RWPE2 (cell line): Measurements from ENCODE around the gene B4GALT7.
"Not testable (repeated sequence)": the region's sequence is repeated elsewhere in the genome, so short reads cannot be mapped to it uniquely, and the experiment has no call there.

ENCODE experiments used
- ATAC-seq: fragments of 200-7000 bp; cut with Tn5 transposase; 3 replicates; pipeline ENCODE4 v1.9.1; 2021; ENCODE audit warnings: low read depth
- DNase-seq: peaks from one replicate; pipeline ENCODE4 v3.0.0-alpha.2; 2020; ENCODE audit warnings: low spot score
- H3K27ac ChIP-seq: fragments of 450-650 bp; 2 replicates; pipeline ENCODE4 v1.5.1; 2017; ENCODE audit warnings: mild to moderate bottlenecking; ENCODE audit not compliant: poor library complexity, severe bottlenecking
- H3K27me3 ChIP-seq: fragments of 250-450 bp; sonication (Bioruptor Pico); 2 replicates; pipeline ENCODE4 v1.5.1; 2021; ENCODE audit warnings: mild to moderate bottlenecking, moderate library complexity; ENCODE audit not compliant: insufficient read depth, poor library complexity, severe bottlenecking
- H3K36me3 ChIP-seq: fragments of 250-450 bp; sonication (Bioruptor Pico); 2 replicates; pipeline ENCODE4 v1.5.1; 2020; ENCODE audit warnings: low read depth, mild to moderate bottlenecking, moderate library complexity
- H3K4me1 ChIP-seq: fragments of 250-450 bp; sonication (Bioruptor Pico); 2 replicates; pipeline ENCODE4 v1.5.1; 2021; ENCODE audit warnings: mild to moderate bottlenecking, moderate library complexity; ENCODE audit not compliant: insufficient read depth, poor library complexity, severe bottlenecking
- H3K4me3 ChIP-seq: fragments of 250-450 bp; sonication (Bioruptor Pico); 2 replicates; pipeline ENCODE4 v1.5.1; 2021; ENCODE audit warnings: mild to moderate bottlenecking, moderate library complexity; ENCODE audit not compliant: severe bottlenecking
- H3K9me3 ChIP-seq: fragments of 250-450 bp; sonication (Bioruptor Pico); 2 replicates; pipeline ENCODE4 v1.5.1; 2021; ENCODE audit warnings: mild to moderate bottlenecking, moderate library complexity; ENCODE audit not compliant: severe bottlenecking
- TF ChIP-seq, protein P1 (sequence below): fragments of 450-650 bp; IDR thresholded peaks from one replicate; pipeline ENCODE4 v1.5.1; 2017; ENCODE audit warnings: mild to moderate bottlenecking, moderate library complexity; ENCODE audit not compliant: poor library complexity, severe bottlenecking

B4GALT7 gene

DNA sequence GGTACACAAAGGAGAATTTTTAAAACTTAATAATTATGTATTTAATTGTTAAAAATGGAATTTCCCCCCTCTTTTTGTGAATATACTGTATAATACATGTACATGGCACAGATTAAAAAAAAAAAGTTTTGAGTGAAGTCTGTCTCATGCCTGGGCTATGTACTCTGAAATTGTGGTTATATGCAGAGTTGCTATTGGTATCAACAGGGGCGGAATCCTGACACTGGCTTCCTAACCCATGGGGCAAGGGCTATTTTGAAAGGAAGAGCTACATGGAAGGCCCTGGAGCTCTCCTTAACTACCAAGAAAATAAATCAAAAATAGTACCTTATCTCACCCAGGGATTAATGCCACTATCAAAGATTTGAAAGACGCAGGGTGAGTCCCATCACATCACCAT lies 44.7 kb upstream of the B4GALT7 start:
- Histone ChIP-seq H3K27me3 (no peaks in the 10 kb centered on the region), H3K27ac (no peak overlapping the region), H3K4me1 (peaks cover 9% of the 10 kb centered on the region), H3K4me3 (no peak overlapping the region), H3K9me3 (no peaks in the 10 kb centered on the region), H3K36me3 (peaks cover 20% of the 10 kb centered on the region)
- DNase-seq (no peak), ATAC-seq (no peak)
- TF ChIP-seq, protein P1, sequence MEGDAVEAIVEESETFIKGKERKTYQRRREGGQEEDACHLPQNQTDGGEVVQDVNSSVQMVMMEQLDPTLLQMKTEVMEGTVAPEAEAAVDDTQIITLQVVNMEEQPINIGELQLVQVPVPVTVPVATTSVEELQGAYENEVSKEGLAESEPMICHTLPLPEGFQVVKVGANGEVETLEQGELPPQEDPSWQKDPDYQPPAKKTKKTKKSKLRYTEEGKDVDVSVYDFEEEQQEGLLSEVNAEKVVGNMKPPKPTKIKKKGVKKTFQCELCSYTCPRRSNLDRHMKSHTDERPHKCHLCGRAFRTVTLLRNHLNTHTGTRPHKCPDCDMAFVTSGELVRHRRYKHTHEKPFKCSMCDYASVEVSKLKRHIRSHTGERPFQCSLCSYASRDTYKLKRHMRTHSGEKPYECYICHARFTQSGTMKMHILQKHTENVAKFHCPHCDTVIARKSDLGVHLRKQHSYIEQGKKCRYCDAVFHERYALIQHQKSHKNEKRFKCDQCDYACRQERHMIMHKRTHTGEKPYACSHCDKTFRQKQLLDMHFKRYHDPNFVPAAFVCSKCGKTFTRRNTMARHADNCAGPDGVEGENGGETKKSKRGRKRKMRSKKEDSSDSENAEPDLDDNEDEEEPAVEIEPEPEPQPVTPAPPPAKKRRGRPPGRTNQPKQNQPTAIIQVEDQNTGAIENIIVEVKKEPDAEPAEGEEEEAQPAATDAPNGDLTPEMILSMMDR: no peak

DNA sequence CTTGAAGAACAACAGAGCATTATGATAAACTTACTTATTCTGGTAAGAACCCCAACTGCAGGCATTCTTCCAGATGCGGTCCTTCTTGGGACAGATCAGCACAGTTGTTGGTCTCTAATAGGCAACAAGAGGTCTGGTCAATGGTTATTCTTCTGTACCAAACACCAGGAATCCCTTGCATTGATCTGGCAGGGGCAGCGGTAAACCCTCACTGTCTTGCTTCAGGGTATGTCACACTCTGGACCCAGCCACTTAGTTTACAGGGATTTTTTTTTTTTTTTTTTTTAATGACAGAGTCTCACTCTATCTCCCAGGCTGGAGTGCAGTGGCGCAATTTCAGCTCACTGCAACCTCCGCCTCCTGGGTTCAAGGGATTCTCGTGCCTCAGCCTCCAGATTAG lies 44.3 kb upstream of the B4GALT7 start:
- ATAC-seq (no peak), DNase-seq (no peak)
- TF ChIP-seq, protein P1: no peak
- H3K4me1 ChIP-seq: peaks cover 9% of the 10 kb centered on the region
- H3K27me3 ChIP-seq: no peaks in the 10 kb centered on the region
- H3K9me3 ChIP-seq: no peaks in the 10 kb centered on the region
- no peak overlapping the region for H3K4me3 ChIP-seq
- peaks cover 20% of the 10 kb centered on the region for H3K36me3 ChIP-seq
- H3K27ac ChIP-seq: no peak overlapping the region

DNA sequence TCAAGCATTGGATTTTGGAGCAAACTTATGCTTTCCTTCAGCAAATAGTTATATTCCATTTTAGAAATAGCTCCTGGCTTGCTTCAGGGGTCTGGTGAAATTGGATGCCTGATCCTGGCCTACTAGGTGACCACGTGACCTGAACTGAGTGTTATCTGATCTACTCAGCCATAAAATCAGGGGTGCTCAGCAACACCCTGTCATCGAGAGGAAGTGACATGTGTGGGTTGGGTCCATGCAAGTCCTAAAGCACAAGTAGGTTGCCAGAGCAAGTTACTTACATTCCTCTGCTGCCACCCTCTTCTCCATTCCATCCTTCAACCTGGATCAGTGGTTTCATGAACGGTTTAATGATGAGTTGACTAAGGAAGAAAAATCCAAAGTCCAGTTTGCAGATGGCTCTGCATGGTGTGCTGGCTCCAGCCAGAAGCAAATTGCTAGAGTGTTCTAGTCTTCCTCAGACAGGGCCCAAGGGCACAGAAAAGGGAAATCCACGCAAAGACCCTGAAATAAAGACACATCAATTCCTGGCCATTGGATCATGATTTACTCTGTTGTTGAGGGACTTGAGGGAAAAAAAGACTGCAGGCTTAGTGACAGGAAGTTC lies 42.8 kb upstream of the B4GALT7 start:
- ATAC-seq: no peak
- TF ChIP-seq, protein P1: no peak
- Histone ChIP-seq H3K36me3 (peaks cover 7% of the 10 kb centered on the region), H3K27me3 (no peaks in the 10 kb centered on the region), H3K9me3 (peaks cover 3% of the 10 kb centered on the region), H3K4me3 (no peak overlapping the region), H3K27ac (no peak overlapping the region), H3K4me1 (peaks cover 9% of the 10 kb centered on the region)
- no peak for DNase-seq

DNA sequence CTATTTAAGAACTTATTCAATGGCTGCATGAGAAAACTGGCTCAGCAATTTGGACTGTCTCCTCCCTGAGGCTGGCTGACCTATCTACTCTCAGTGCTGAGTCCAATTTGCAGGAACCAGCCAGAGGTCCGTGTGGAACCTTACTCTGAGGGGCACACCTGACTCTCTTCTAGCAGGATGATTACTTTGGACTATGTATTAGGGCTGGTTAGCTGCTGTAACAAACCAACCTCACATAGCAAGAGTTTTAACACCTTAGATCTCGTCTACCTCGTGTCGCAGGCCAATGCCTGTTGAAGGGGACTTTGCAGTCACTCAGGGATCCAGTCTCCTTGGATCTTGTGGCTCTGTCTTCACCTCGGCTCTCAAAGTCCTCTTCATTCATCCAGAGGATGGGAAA lies 42.1 kb upstream of the B4GALT7 start:
- Histone ChIP-seq H3K9me3 (peaks cover 4% of the 10 kb centered on the region), H3K36me3 (peaks cover under 1% of the 10 kb centered on the region), H3K27me3 (no peaks in the 10 kb centered on the region), H3K27ac (no peak overlapping the region), H3K4me1 (peaks cover 9% of the 10 kb centered on the region), H3K4me3 (no peak overlapping the region)
- ATAC-seq (no peak), DNase-seq (no peak)
- TF ChIP-seq, protein P1: no peak

DNA sequence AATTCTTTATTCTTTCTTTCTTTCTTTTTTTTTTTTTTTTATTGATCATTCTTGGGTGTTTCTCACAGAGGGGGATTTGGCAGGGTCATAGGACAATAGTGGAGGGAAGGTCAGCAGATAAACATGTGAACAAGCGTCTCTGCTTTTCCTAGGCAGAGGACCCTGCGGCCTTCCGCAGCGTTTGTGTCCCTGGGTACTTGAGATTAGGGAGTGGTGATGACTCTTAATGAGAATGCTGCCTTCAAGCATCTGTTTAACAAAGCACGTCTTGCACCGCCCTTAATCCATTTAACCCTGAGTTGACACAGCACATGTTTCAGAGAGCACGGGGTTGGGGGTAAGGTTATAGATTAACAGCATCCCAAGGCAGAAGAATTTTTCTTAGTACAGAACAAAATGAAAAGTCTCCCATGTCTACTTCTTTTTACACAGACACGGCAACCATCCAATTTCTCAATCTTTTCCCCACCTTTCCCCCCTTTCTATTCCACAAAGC lies 40.4 kb upstream of the B4GALT7 start:
- not testable (repeated sequence) for ATAC-seq, H3K4me1 ChIP-seq, H3K9me3 ChIP-seq, H3K4me3 ChIP-seq, DNase-seq, H3K27ac ChIP-seq, H3K27me3 ChIP-seq, H3K36me3 ChIP-seq
